H1 (cell line): ENCODE results near the gene SLC6A19. TPM values are rescaled to one million over a fixed set of nuclear protein-coding genes. Genes with fewer than 3 reads are reported as not detected.

Experiments
- ATF3 ChIP-seq: IDR thresholded peaks from 2 replicates; pipeline ENCODE4 v1.6.1; 2011; ENCODE audit warnings: low read depth, mild to moderate bottlenecking, low read length; ENCODE audit not compliant: insufficient read depth
- EP300 ChIP-seq, 2 experiments: IDR thresholded peaks; 1 replicate in 1 of 2; 2 replicates in 1 of 2; pipeline ENCODE4 v1.6.1; 2011 to 2012; ENCODE audit warnings: low read depth in 2 of 2, low read length in 2 of 2, mild to moderate bottlenecking in 2 of 2, borderline replicate concordance in 1 of 2, inconsistent platforms in 1 of 2, moderate library complexity in 1 of 2
- HDAC2 ChIP-seq, 2 experiments: fragments of 300-600 bp in 1 of 2; sonication (generic) in 1 of 2; IDR thresholded peaks; 2 replicates each; pipeline ENCODE4 v1.6.1; 2011 to 2012; ENCODE audit warnings: low read depth in 2 of 2, low read length in 2 of 2, mild to moderate bottlenecking in 2 of 2, moderate library complexity in 2 of 2, borderline replicate concordance in 1 of 2, inconsistent platforms in 1 of 2
- JUN ChIP-seq: IDR thresholded peaks from 2 replicates; pipeline ENCODE4 v1.6.1; 2011; ENCODE audit warnings: low read depth, mild to moderate bottlenecking, improper control_type of control experiment, low read length
- SAP30 ChIP-seq: fragments of 300-600 bp; sonication (generic); IDR thresholded peaks from 2 replicates; pipeline ENCODE4 v1.7.1; 2012; ENCODE audit warnings: low read length, moderate library complexity, mild to moderate bottlenecking, inconsistent platforms; ENCODE audit not compliant: insufficient read depth, insufficient replicate concordance
- ZNF274 ChIP-seq: IDR thresholded peaks from 2 replicates; pipeline ENCODE4 v1.7.0; 2012; ENCODE audit warnings: low read length, borderline replicate concordance; ENCODE audit errors: extremely low read depth
- polyA plus RNA-seq, 7 experiments: library from polyadenylated mRNA; depleted of rRNA in 3 of 7; stranded (reverse) in 5 of 7; unstranded in 2 of 7; fragments of >200 nt in 5 of 7; fragments of 200-250 nt in 2 of 7; gene quantifications; 1 replicate in 5 of 7; 2 replicates in 1 of 7; 4 replicates in 1 of 7; pipeline versions ENCODE4 v1.2.1 to v1.2.3, GENCODE V29; 2011 to 2013; ENCODE audit warnings: missing spikeins in 2 of 7, mixed read lengths in 2 of 7
- total RNA-seq: library from RNA; stranded (reverse); fragmentation: NEBNext Ultra II Directional; extraction: Animal tissue kit (Norgen Biotek cat#: 25700); gene quantifications from 2 replicates; pipeline ENCODE4 v1.2.1, GENCODE V29; 2021

SLC6A19 gene
- total and polyA plus RNA-seq, 2 of the 8 experiments (the other 6 are each of a cell fraction or from before 2014, with no cell fraction given): 0.02 TPM; not detected in 1

- TF ChIP-seq ATF3: no peak
- no peak for TF ChIP-seq EP300 (IDR thresholded peaks at IDR 0.05; ENCODE audit: borderline replicate concordance in 1 of 2, low read depth in 2 of 2, low read length in 2 of 2)
- no peak for TF ChIP-seq SAP30
- no peak for TF ChIP-seq HDAC2 (IDR thresholded peaks at IDR 0.05; ENCODE audit: borderline replicate concordance in 1 of 2, low read depth in 2 of 2, low read length in 2 of 2)
- no peak for TF ChIP-seq ZNF274
- TF ChIP-seq JUN: no peak
Observed at GRCh38 chr5:1180841-1181271, 20.5 kb upstream of the SLC6A19 start (continued).
